Muscle layer of colon (tissue), 2 donors: ENCODE data around the gene ZYX.

Source experiments
- H3K27ac ChIP-seq: one replicate; pipeline ENCODE4 v1.7.0; 2013; ENCODE audit warnings: low read depth, mild to moderate bottlenecking, low read length, moderate library complexity
- H3K27me3 ChIP-seq, 2 donors: one replicate each; pipeline ENCODE4 v1.7.0; 2013; ENCODE audit warnings: low read length in 2 of 2, mild to moderate bottlenecking in 2 of 2; ENCODE audit not compliant: insufficient read depth in 2 of 2, control insufficient read depth in 1 of 2
- H3K36me3 ChIP-seq: one replicate; pipeline ENCODE4 v1.7.0; 2013; ENCODE audit warnings: mild to moderate bottlenecking, low read length; ENCODE audit not compliant: insufficient read depth
- H3K4me1 ChIP-seq: one replicate; pipeline ENCODE4 v1.7.0; 2013; ENCODE audit warnings: mild to moderate bottlenecking, low read length; ENCODE audit not compliant: insufficient read depth
- H3K4me3 ChIP-seq, 2 donors: one replicate each; pipeline ENCODE4 v1.7.0; 2013; ENCODE audit warnings: low read length in 2 of 2, low read depth in 1 of 2, mild to moderate bottlenecking in 1 of 2, moderate library complexity in 1 of 2
- H3K9ac ChIP-seq: one replicate; pipeline ENCODE4 v1.7.0; 2013; ENCODE audit warnings: low read length
- H3K9me3 ChIP-seq: one replicate; pipeline ENCODE4 v1.7.0; 2013; ENCODE audit warnings: mild to moderate bottlenecking, low read length
- donor health status: abdominal sarcoma.
- donor health status: Adenocarcinoma of cecum.

ZYX gene

GRCh38 chr7:143434660-143435059 lies 53.5 kb downstream of the ZYX start:
- no peaks in the 10 kb centered on the region for H3K27me3 ChIP-seq
- no peaks in the 10 kb centered on the region for H3K36me3 ChIP-seq
- H3K4me1 ChIP-seq, result no peaks in the 10 kb centered on the region
- H3K4me3 ChIP-seq, result no peak overlapping the region
- H3K9me3 ChIP-seq, result no peaks in the 10 kb centered on the region
- no peak overlapping the region for H3K27ac ChIP-seq
- no peak overlapping the region for H3K9ac ChIP-seq

- H3K9ac ChIP-seq, result no peak overlapping the region
- H3K4me3 ChIP-seq, result no peak overlapping the region
- H3K36me3 ChIP-seq, result no peaks in the 10 kb centered on the region
- H3K9me3 ChIP-seq, result no peaks in the 10 kb centered on the region
- no peak overlapping the region for H3K27ac ChIP-seq
- no peaks in the 10 kb centered on the region for H3K27me3 ChIP-seq
- no peaks in the 10 kb centered on the region for H3K4me1 ChIP-seq
Observed at GRCh38 chr7:143435266-143435665, 54.1 kb downstream of the ZYX start.

GRCh38 chr7:143436325-143436946 lies 55.3 kb downstream of the ZYX start:
- no peaks in the 10 kb centered on the region for H3K27me3 ChIP-seq
- no peaks in the 10 kb centered on the region for H3K4me1 ChIP-seq
- no peak overlapping the region for H3K4me3 ChIP-seq
- no peaks in the 10 kb centered on the region for H3K9me3 ChIP-seq
- no peak overlapping the region for H3K9ac ChIP-seq
- no peaks in the 10 kb centered on the region for H3K36me3 ChIP-seq
- no peak overlapping the region for H3K27ac ChIP-seq

- no peak overlapping the region for H3K27ac ChIP-seq
- H3K4me1 ChIP-seq, result no peaks in the 10 kb centered on the region
- no peak overlapping the region for H3K4me3 ChIP-seq
- H3K9me3 ChIP-seq, result no peaks in the 10 kb centered on the region
- no peaks in the 10 kb centered on the region for H3K27me3 ChIP-seq
- H3K9ac ChIP-seq, result no peak overlapping the region
- H3K36me3 ChIP-seq, result no peaks in the 10 kb centered on the region
Observed at GRCh38 chr7:143437578-143437977, 56.4 kb downstream of the ZYX start.

GRCh38 chr7:143439866-143440265 lies 58.7 kb downstream of the ZYX start:
- H3K36me3 ChIP-seq, result no peaks in the 10 kb centered on the region
- H3K4me1 ChIP-seq, result no peaks in the 10 kb centered on the region
- H3K9ac ChIP-seq, result no peak overlapping the region
- no peaks in the 10 kb centered on the region for H3K9me3 ChIP-seq
- H3K4me3 ChIP-seq, result no peak overlapping the region
- H3K27ac ChIP-seq, result no peak overlapping the region
- H3K27me3 ChIP-seq, result no peaks in the 10 kb centered on the region
